Astrocyte (in vitro differentiated cells and primary cell): ENCODE measurements around the gene SPRED2.

Source experiments
- EZH2 ChIP-seq: IDR thresholded peaks from 2 replicates; pipeline ENCODE4 v1.6.1; 2012; ENCODE audit warnings: mild to moderate bottlenecking, low read length, inconsistent platforms; ENCODE audit not compliant: insufficient read depth
- TF ChIP-seq, protein P1 (sequence below): IDR thresholded peaks from 2 replicates; pipeline ENCODE4 v1.5.1; 2011; ENCODE audit warnings: low read depth, mild to moderate bottlenecking, inconsistent platforms, low read length, moderate library complexity; ENCODE audit not compliant: insufficient read depth

DNA sequence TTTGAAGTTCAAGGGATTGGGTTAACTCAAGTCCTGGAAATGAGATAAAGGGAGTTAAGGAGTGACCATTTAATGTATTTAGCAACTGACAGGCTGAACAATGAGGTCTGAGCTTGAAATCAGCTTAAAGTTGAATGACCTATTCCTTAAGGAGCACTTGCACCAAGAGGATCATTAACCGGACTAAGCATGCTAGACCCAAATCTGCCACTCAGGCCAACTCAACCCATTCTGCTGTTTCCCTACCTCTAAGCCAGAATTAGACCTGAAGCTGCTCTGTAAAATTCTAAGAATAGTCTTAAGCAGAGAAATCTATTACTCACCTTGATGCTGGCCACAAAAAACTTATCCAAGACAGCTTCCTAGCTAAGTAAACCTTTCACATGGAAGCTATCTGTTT, 59.8 kb downstream of the SPRED2 start:
- TF ChIP-seq, protein P1, sequence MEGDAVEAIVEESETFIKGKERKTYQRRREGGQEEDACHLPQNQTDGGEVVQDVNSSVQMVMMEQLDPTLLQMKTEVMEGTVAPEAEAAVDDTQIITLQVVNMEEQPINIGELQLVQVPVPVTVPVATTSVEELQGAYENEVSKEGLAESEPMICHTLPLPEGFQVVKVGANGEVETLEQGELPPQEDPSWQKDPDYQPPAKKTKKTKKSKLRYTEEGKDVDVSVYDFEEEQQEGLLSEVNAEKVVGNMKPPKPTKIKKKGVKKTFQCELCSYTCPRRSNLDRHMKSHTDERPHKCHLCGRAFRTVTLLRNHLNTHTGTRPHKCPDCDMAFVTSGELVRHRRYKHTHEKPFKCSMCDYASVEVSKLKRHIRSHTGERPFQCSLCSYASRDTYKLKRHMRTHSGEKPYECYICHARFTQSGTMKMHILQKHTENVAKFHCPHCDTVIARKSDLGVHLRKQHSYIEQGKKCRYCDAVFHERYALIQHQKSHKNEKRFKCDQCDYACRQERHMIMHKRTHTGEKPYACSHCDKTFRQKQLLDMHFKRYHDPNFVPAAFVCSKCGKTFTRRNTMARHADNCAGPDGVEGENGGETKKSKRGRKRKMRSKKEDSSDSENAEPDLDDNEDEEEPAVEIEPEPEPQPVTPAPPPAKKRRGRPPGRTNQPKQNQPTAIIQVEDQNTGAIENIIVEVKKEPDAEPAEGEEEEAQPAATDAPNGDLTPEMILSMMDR: no peak
- no peak for TF ChIP-seq EZH2
